Measurements from ENCODE around the gene CTDP1.

Gene CTDP1

DNA sequence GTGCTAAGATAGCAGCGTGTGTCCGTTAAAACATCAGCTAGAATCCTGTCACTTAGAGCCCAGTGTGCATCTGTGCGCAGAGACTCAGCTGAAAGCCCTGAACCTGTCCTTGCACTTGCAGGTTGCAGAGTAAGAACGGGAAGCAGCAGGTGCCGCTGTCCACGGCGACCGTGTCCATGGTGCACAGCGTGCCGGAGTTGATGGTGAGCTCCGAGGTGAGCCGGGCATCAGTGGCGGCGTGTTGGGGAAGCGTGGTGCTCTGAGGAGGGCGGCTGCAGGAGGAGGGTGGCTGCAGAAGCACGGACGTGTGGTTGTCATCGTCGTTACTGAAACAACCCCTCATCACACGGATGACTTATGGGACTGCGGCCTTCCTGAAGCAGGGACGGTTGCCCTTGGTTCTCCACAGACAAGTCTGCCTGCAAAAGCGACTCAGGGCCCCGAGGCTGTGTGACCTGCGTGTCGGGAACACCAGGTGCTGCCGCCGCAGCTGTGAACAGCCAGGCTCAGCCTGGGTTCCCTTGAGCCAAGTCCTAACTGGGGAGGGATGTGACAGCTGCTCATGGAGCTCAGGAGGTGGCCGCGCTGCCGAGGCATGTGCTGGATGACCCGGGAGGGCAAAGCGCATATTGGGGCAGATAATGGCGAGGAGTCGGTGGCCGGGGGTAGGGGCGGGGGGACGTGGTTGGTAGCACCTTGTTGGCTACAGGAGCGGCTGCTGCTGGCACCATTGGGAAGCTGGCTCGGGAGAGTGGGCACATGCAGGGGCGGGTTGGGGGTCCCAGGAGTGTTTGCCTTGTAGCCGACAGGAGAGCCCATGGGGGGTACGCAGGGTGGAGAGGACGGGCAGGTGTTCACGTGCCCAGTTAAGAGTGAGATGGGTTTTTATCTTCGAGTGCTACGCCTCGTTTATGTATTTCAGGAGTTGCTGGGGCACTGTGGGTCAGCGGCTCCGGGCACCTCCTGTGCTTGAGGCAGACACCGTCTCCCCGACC lies 16.6 kb downstream of the CTDP1 start:
- DNase-seq (ENCODE audit: low read depth in 2 of 3, low spot score in 2 of 3): no peak

DNA sequence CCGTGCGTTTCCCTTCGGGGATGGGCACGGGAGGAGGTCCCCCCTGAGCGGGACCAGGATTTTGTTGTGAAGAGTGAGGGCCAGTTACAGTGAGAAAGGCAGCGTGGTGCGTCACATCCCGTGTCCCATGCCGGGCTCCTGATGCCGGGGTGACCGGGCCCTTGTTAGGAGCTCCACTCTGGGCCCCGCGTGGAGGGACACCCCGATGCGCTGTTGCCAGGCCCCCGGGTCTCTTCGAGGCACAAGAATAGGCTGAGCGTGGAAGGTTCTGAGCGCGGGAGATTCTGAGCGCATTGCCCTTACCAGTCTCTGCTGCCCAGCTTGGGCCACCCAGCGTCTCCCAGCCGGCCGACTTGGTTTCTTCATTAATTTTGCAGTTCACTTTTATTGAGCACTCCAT lies 17.6 kb downstream of the CTDP1 start:
- DNase-seq (ENCODE audit: low read depth in 2 of 3, low spot score in 2 of 3): no peak

DNA sequence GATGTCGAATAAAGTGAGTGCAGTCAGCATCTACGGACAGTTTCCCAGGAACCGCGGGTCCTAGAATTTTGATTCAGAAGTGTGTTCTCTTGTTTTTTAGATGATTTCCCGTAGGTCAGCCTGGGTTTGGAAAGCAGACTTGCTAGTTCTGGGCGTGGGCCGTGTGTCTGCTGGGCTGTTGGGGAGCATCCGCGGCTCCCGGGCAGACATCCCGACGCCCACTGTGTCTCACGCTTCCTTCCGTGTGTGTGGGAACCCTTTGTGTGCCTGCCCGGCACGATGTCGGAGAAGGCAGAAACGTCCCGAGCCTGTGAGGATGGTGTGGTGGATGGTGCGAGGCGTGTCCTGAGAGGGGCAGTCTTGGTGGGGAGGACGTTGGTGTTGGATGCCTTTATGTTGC lies 18.4 kb downstream of the CTDP1 start:
- DNase-seq (ENCODE audit: low read depth in 2 of 3, low spot score in 2 of 3): no peak

DNA sequence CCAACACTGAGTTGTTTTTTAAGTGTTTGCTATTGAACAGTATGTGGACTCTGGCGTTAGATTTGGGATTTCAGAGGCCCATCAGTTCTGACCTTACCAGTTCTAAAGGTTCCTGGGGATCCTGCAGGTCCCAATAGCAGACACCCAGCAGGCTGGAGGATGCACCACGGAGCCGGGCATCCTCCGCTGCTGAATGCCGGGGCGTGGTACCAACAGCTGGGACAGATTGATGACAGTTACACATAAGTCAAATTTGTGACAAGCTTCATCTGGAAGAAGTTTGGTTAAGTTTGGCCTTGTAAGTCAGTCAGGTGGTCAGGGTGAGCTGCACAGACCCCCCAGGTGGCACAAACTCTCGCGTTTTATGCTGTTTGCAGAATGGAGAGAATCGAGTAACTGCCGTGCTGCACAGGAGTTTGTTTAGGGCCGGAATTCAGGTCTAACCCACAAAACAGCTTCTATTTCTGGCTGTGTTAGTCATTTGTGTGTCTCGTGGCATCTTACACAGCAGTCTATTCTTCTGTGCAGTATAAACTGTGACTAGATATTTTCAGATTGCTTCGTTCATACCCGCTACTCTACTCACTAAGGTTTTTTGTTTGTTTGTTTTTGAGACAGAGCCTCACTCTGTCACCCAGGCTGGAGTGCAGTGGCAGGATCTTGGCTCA lies 19.2 kb downstream of the CTDP1 start:
- DNase-seq (ENCODE audit: low read depth in 2 of 3, low spot score in 2 of 3): no peak

DNA sequence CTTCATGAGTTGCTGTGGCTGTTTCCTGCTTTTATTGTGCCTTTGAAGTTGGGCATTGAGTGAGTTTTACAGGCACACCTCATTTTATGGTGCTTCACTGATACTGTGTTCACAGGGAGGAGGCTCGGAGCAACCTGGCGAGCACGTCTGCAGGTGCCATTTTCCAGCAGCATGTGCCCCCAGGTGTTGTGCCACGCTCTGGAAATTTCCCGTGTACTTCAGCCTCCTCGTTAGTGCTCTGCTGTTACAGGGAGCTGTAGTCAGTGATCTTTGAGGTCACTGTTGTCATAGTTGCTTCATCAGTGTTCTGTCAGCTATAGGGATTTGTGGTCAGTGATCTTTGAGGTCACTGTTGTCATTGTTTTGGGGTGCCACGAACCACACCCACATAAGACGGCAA lies 20.1 kb downstream of the CTDP1 start:
- no peak for DNase-seq (ENCODE audit: low read depth in 2 of 3, low spot score in 2 of 3)

DNA sequence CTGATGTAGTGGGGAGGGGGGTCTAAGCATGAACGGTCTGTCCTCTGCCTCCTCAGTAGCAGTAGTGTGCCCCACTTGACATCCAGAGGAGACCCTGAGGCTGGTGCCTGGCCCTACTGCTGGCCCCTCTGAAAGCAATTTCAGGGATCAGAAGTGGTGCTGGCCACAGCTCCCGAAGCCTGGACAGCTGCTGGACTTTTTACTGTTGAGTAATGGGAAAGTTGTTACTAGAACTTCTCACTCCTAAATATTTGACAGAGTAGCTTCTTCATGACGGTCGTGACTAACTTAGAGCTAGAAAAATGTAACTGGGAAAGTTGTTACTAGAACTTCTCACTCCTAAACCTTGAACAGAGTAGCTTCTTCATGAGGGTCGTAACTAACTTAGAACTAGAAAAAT lies 23.3 kb downstream of the CTDP1 start:
- DNase-seq (ENCODE audit: low read depth in 2 of 3, low spot score in 2 of 3): no peak

DNA sequence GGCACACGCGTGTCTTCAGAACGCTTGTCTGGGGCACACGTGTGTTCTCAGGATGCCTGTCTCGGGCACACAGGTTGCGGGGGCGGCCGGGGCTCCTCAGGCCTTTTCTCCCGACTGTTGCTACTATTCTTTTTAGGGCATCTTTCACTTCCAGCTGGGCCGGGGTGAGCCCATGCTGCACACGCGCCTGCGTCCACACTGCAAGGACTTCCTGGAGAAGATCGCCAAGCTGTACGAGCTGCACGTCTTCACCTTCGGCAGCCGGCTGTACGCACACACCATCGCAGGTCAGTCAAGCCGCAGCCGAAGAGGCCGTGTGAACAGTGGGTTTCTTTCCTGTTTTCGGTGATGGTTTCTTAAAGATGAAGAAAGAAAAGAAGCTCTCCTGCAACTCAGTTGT lies 25.0 kb downstream of the CTDP1 start:
- no peak for DNase-seq (ENCODE audit: low read depth in 2 of 3, low spot score in 2 of 3)

DNA sequence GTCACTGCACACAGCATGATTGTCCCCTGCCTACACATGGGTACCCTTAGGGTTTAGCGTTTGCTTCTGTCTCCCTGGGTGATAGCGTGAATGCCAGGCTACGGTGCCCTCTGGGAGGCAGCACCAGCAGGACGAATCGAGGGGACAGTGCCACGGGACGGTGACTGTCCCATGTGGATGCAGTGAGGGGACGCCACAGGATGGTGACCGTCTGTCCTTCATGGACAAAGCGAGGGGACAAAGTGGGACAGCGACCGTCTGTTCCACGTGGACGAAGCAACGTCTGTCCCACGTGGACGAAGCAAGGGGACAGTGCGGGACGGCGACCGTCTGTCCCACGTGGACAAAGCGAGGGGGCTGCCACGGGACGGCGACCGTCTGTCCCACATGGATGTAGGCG lies 25.7 kb downstream of the CTDP1 start:
- DNase-seq (ENCODE audit: low read depth in 2 of 3, low spot score in 2 of 3): no peak

DNA sequence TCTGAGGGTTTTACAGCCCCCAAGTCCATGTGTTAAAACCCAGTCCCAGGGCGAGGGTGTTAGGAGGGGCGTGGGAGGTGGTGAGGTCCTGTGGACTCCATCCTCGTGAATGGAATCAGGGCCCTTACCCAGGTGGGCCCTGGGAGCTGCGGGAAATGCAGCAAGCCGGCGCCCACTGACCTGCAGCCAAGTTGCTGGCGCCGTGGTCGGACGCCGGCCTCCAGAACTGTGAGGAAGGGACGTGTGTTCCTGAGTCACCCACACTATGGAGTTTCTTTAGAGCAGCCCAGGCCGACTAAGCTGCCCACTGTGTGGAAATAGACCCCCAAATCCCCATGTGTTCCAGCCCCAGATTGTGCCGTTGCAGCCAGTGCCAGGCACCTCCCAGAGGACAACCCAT lies 26.4 kb downstream of the CTDP1 start:
- no peak for DNase-seq (ENCODE audit: low read depth in 2 of 3, low spot score in 2 of 3)

DNA sequence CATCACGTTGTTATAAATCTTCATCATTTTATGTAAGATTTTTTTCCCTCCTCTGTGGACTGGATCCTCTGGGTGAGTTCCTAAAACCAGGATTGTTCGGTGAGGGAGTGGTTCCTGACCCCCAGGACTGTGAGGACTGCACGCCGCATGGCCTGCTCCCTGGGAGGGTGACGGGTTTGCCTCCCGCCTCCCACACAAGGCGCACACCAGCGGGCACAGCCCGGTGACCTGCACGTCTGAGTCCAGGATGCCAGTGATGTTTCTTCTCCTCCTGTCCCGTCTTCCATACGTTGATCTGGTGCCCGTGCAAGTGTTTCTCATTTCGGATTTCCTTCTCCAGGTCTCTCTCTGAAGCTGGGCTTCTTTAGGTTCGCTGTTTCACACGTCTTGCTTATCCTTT lies 27.1 kb downstream of the CTDP1 start:
- DNase-seq (ENCODE audit: low read depth in 2 of 3, low spot score in 2 of 3): no peak

DNA sequence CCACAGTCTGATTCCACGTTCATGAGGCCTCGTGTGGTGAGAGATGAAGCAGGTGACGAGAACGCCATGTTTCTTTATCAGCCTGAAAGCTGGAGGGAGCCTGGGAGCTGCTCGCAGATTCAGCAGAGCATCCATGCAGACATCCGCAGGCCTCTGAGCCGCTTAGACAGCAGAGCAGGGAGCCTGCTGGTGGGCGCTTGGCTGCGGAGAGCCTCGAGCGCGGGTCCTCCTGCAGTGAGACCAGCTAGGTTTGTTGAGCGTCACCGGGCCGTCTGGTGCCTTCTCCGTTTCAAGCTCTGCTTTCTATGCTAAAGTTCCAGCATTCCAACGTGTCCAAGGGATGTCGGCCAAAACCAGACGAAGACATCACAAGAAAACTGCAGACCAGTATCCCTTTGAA lies 27.6 kb downstream of the CTDP1 start:
- DNase-seq (ENCODE audit: low read depth in 2 of 3, low spot score in 2 of 3): no peak

DNA sequence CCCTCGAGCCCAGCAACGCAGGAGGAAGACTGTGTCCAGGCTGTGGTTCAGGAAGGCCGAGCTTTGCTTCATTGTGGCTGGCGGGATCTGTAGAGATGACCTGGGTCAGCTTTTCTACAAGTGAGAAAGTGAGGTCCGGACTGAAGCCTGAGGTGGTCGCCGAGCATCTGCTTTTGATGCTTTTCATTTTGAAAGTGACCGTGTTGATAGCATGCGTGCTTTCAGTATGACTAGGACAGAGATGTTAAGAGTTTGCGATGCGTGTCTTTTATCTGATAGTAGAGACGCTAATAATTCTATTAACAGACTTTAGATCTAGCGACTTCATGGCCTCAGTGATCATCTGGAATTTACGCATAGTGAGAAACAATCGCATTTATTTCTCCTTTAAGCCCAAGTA lies 28.1 kb downstream of the CTDP1 start:
- no peak for DNase-seq (ENCODE audit: low read depth in 2 of 3, low spot score in 2 of 3)

DNA sequence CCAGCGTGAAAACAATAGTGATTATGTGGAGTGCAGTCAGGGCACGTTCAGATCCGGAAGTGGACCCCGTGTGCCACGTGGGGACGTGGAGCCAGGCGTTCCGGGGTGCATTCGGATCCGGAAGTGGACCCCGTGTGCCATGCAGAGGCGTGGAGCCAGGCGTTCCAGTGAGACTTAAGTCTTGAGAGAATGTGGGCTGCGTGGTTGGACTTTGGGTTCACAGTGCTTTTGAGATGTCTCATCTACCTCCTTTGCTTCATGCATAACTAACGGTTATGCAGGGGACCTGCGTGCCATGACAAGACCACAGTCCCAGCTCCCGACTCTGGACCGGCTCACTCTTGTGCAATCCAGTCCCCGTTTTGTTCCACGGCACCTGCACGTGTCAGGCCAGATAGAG lies 28.8 kb downstream of the CTDP1 start:
- DNase-seq (ENCODE audit: low read depth in 2 of 3, low spot score in 2 of 3): no peak

DNA sequence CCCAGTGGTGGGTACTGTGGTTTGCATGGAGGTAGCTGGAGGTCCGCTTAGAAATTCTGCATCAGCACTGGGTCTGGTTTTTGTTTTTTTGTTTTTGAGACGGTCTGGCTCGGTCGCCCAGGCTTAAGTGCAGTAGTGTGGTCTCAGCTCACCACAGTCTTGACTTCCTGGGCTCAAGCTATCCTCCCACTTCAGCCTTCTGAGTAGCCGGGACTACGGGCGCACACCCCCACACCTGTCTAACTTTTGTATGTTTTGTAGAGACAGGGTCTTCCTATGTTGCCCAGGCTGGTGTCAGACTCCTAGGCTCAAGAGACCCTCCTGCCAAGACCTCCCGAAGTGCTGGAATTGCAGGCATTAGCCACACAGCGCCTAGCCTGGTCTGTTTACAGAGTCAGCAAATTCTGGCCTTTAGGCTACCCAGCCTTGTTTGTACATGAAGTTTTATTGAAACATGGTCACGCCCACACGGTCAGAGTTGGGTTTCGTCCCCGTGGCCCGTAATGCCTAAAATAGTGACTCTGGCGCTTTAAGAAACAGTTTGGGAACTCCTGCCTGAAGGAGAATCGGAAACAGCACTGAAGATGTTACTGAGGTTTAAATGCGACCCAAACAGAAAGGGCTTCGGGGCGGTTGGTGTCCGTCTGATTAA lies 32.7 kb downstream of the CTDP1 start:
- no peak for DNase-seq (ENCODE audit: low read depth in 2 of 3, low spot score in 2 of 3)

DNA sequence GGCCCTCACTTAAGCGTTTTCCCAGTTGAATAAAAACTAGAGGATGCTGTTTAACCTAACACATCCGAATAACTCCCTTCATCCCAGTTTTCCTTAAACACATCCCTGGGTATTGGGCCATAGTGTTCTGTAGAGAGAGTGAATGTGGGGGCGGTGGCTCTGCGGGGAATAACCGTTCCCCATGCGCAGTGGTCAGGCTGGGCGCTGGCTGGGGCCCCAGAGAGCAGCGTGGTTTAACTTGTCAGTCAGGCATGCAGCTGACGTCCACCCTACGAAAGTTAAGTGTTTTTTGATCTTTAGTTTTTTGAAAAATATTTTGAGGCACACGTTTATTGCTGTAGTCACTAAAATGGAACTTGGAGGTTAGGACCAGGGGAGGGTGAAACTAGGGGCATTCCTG lies 33.7 kb downstream of the CTDP1 start:
- DNase-seq (ENCODE audit: low read depth in 2 of 3, low spot score in 2 of 3): no peak

DNA sequence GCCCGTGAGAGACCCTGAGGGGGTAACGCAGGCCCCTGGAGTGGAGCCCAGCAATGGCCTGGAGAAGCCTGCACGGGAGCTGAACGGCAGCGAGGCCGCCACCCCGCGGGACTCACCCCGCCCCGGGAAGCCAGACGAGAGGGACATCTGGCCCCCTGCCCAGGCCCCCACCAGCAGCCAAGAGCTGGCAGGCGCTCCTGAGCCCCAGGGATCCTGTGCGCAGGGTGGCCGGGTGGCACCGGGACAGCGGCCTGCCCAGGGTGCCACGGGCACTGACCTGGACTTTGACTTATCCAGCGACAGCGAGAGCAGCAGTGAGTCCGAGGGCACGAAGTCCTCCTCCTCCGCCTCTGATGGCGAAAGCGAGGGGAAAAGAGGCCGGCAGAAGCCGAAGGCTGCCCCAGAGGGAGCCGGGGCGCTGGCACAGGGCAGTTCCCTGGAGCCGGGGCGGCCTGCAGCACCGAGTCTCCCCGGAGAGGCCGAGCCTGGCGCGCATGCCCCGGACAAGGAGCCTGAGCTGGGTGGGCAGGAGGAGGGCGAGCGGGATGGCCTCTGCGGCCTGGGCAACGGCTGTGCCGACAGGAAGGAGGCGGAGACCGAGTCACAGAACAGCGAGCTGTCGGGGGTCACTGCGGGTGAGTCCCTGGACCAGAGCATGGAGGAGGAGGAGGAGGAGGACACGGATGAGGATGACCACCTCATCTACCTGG lies 35.1 kb downstream of the CTDP1 start:
- DNase-seq (ENCODE audit: low read depth in 2 of 3, low spot score in 2 of 3): no peak

DNA sequence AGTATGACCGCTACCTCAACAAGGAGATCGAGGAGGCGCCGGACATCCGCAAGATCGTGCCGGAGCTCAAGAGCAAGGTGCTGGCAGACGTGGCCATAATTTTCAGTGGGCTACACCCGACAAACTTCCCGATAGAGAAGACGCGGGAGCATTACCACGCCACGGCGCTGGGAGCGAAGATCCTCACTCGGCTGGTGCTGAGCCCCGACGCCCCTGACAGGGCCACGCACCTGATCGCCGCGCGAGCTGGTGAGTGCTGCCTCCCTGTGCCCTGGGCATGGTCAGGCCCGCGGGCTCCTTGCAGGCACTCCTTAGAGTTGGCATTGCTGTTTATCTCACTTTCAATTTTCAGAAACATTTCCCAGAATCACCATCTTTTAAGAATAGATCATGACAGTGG lies 35.7 kb downstream of the CTDP1 start:
- DNase-seq (ENCODE audit: low read depth in 2 of 3, low spot score in 2 of 3): no peak

DNA sequence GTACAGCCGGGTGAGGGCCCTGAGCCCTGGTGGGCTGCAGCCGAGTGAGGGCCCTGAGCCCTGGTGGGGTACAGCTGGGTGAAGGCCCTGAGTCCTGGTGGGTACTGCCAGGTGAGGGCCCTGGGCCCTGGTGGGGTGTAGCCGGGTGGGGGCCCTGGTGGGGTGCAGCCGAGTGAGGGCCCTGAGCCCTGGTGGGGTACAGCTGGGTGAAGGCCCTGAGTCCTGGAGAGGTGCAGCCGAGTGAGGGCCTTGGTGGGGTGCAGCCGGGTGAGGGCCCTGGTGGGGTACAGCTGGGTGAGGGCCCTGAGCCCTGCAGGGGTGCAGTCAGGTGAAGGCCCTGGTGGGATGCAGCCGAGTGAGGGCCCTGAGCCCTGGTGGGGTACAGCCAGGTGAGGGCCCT lies 37.5 kb downstream of the CTDP1 start:
- DNase-seq (ENCODE audit: low read depth in 2 of 3, low spot score in 2 of 3): no peak

DNA sequence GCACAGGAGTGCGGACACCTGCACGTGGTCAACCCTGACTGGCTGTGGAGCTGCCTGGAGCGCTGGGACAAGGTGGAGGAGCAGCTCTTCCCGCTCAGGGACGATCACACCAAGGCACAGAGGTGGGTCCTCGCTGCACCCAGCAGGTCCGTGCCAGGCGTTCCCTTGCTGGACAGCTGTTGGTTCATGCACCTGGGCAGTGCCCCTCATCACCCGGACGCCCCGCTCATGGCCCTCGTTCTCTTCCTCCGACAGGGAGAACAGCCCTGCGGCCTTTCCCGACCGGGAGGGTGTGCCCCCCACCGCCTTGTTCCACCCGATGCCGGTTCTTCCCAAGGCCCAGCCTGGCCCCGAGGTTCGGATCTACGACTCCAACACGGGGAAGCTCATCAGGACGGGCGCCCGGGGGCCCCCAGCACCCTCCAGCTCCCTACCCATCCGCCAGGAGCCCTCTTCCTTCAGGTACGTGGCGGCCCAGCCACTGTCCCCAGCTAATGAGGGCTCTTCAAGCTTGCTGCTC lies 38.0 kb downstream of the CTDP1 start:
- no peak for DNase-seq (ENCODE audit: low read depth in 2 of 3, low spot score in 2 of 3)

DNA sequence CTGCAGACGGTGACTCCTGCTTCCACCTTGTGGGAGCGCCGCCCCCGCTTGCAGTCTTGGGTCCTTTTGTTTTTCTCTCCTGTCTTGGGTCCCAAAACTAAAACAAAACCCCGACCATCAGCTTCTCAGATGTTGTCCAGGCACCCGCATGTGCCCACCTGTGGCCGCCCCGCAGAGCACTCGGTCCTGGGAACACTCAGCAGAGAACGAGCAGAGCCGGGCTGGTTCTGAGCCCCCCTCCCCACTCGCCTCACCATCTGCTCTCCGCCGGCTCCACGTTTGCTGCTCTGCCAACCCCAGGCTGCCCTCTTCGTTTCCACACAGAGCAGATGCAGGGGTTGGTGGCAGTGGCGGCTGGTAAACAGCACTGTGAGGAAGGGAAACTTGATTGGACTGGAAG lies 38.5 kb downstream of the CTDP1 start:
- no peak for DNase-seq (ENCODE audit: low read depth in 2 of 3, low spot score in 2 of 3)

DNA sequence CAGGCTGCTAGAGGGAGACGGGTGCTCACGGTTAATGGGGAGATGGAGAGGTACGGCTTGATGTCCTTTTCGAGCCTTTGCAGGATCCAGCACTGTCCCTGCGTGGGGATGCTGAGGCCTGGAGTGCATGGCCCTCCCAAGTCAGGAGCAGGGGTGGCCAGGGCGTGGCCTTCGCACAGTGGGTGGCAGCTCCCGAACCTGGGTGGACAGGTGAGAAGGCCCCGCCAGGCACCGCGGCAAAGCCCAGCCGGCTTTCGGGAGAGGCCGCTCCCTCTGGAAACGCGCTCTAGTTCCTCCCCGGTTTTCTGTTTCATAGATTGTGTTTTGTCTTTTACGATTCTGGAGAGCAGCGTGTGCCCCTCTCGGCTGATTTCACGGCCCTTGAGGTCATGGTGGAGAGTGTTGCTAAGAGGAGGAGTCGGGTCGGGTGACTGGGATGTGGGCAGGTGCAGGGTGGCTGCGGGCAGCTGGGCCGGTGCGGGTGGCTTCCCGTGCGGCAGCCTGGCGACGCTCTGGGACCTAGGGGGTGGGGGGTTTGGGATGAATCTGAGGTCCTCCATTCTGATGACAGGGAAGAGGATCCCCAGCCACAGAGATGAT lies 39.4 kb downstream of the CTDP1 start:
- DNase-seq (ENCODE audit: low read depth in 2 of 3, low spot score in 2 of 3): no peak
